MM.1S (cell line): ENCODE measurements around the gene BMP2K.
"Not testable (repeated sequence)": the region's sequence is repeated elsewhere in the genome, so short reads cannot be mapped to it uniquely, and the experiment has no call there.

Source experiments
- EZH2 ChIP-seq: fragments of 300-600 bp; sonication (generic); optimal IDR thresholded peaks from 2 replicates; pipeline ENCODE3; 2017; ENCODE audit warnings: low read depth, mild to moderate bottlenecking, antibody characterized with exemption, low read length, mixed read lengths
- EZH2phosphoT487 ChIP-seq: fragments of 300-600 bp; sonication (generic); IDR thresholded peaks from 2 replicates; pipeline ENCODE4 v1.6.1; 2018; ENCODE audit warnings: antibody characterized with exemption, low read length
- TF ChIP-seq, protein P1 (sequence below): fragments of 300-600 bp; sonication (generic); IDR thresholded peaks from 2 replicates; pipeline ENCODE4 v1.5.1; 2016; ENCODE audit warnings: antibody characterized with exemption, low read length, mixed read lengths

- TF ChIP-seq, protein P1, sequence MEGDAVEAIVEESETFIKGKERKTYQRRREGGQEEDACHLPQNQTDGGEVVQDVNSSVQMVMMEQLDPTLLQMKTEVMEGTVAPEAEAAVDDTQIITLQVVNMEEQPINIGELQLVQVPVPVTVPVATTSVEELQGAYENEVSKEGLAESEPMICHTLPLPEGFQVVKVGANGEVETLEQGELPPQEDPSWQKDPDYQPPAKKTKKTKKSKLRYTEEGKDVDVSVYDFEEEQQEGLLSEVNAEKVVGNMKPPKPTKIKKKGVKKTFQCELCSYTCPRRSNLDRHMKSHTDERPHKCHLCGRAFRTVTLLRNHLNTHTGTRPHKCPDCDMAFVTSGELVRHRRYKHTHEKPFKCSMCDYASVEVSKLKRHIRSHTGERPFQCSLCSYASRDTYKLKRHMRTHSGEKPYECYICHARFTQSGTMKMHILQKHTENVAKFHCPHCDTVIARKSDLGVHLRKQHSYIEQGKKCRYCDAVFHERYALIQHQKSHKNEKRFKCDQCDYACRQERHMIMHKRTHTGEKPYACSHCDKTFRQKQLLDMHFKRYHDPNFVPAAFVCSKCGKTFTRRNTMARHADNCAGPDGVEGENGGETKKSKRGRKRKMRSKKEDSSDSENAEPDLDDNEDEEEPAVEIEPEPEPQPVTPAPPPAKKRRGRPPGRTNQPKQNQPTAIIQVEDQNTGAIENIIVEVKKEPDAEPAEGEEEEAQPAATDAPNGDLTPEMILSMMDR: not testable (repeated sequence)
- TF ChIP-seq EZH2, EZH2phosphoT487: not testable (repeated sequence)
Observed at GRCh38 chr4:78908974-78909373, 132.8 kb downstream of the BMP2K start.
